ENCODE data around the gene SERPINI1. TPM values are rescaled to one million over a fixed set of nuclear protein-coding genes. Genes with fewer than 3 reads are reported as not detected.

The SERPINI1 gene
- total and polyA plus RNA-seq, 2 of the 8 experiments (the other 6 are each of a cell fraction or from before 2014, with no cell fraction given): 5.3 to 9.9 TPM

DNA sequence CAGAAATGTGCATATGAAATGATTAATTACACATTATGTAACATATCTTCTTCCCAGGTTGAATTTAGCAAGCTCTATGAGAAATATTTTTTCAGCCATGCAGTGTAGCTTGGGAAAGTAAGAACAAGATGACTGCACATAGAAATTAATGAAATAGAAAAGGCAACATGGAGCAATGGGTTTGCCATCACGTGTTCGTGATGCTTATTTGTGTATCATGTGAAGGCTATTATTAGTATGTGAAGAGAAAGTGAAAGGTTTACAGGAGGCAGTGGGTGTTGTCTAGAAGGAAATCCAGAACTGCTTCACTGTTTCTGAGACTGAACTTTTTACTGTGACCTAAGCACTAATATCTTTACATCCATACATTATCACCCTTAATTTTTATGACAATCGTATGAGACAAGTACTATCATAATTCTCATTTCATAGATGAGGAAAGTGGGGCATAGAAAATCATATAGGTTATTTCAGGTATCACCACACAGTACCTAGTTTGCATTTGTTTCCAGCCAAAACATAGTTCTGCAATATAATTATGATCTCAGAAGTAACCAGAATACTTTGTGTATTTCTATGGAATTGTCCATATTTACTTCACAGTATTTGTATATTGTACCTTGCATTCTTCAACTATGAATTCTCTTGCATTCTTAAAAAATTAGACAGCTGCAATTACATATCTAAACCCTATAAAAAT lies 14.9 kb downstream of the SERPINI1 start:
- H3K4me3 ChIP-seq (ENCODE audit: extremely low read depth in 1 of 4, insufficient read depth in 2 of 4, low read depth in 3 of 4, low read length in 4 of 4): no peak overlapping the region
- H3K4me2 ChIP-seq (ENCODE audit: insufficient read depth in 1 of 2, low read depth in 2 of 2, low read length in 2 of 2): no peak overlapping the region
- H4K8ac ChIP-seq (ENCODE audit: extremely low read depth, insufficient read depth, low read length): no peak overlapping the region
- no peak overlapping the region for H3K23ac ChIP-seq (ENCODE audit: insufficient read length)
- no peaks in the 10 kb centered on the region for H3K79me2 ChIP-seq (ENCODE audit: control insufficient read depth in 1 of 2, insufficient read depth in 2 of 2, low read length in 2 of 2)
- H2AK5ac ChIP-seq (ENCODE audit: low read depth, low read length): no peak overlapping the region
- H2BK20ac ChIP-seq (ENCODE audit: low read length): no peak overlapping the region
- DNase-seq (ENCODE audit: low read depth in 1 of 2, low spot score in 2 of 2) (no peak), FAIRE-seq (no peak)
- no peak overlapping the region for H3K9ac ChIP-seq (replicated peaks in 1 of 4; ENCODE audit: extremely low read depth in 1 of 4, low read depth in 3 of 4, low read length in 3 of 4)
- no peak overlapping the region for H3K27ac ChIP-seq (ENCODE audit: low read depth, low read length)
- no peaks in the 10 kb centered on the region for H3K36me3 ChIP-seq (ENCODE audit: control insufficient read depth in 2 of 4, insufficient read depth in 4 of 4, low read length in 3 of 4)
- TF ChIP-seq SAP30 (IDR thresholded peaks at IDR 0.05; ENCODE audit: insufficient read depth, insufficient replicate concordance, low read length) (no peak), EZH2 (IDR thresholded peaks at IDR 0.05; ENCODE audit: low read depth, low read length, severe bottlenecking) (no peak), SIN3A (conservative IDR thresholded peaks at IDR 0.05 in 1 of 2, IDR thresholded peaks at IDR 0.05 in 1 of 2; ENCODE audit: low read depth in 1 of 2, low read length in 2 of 2) (no peak), POLR2AphosphoS5 (IDR thresholded peaks at IDR 0.05; ENCODE audit: low read depth, low read length) (no peak), BCL11A (IDR thresholded peaks at IDR 0.05; ENCODE audit: low read depth in 2 of 2, low read length in 2 of 2) (no peak), RFX5 (IDR thresholded peaks at IDR 0.05; ENCODE audit: borderline replicate concordance, low read depth, low read length) (no peak)
- TF ChIP-seq, protein P1, sequence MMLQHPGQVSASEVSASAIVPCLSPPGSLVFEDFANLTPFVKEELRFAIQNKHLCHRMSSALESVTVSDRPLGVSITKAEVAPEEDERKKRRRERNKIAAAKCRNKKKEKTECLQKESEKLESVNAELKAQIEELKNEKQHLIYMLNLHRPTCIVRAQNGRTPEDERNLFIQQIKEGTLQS (IDR thresholded peaks at IDR 0.05; ENCODE audit: insufficient read depth, low read depth, low read length): no peak
- H2BK5ac ChIP-seq (ENCODE audit: low read depth, low read length): no peak overlapping the region
- no peak overlapping the region for H3K18ac ChIP-seq (ENCODE audit: extremely low read depth, low read length)
- no peak overlapping the region for H4K5ac ChIP-seq (ENCODE audit: insufficient read length, low read depth, low read length)
- H4K20me1 ChIP-seq (replicated peaks in 1 of 2; ENCODE audit: control insufficient read depth in 1 of 2, insufficient read depth in 2 of 2, low read length in 2 of 2): no peaks in the 10 kb centered on the region
- H2BK120ac ChIP-seq (replicated peaks; ENCODE audit: low read depth, low read length): no peak overlapping the region
- CTCF ChIA-PET (ENCODE audit: partially characterized antibody): interaction anchor here (2.0 kb wide), 1 partner anchor 10 kb away, joined by 11 read pairs; no protein-coding TSS in a partner anchor
- no peak overlapping the region for H3K56ac ChIP-seq (replicated peaks; ENCODE audit: insufficient read length, low read depth, low read length)
- POLR2A ChIA-PET (ENCODE audit: partially characterized antibody): no interaction called here
- H3K4me1 ChIP-seq (replicated peaks in 1 of 4; ENCODE audit: control insufficient read depth in 3 of 4, insufficient read depth in 4 of 4, low read length in 3 of 4): no peaks in the 10 kb centered on the region
- no peaks in the 10 kb centered on the region for H3K27me3 ChIP-seq (replicated peaks in 1 of 4; ENCODE audit: control insufficient read depth in 3 of 4, extremely low read depth in 1 of 4, insufficient read depth in 3 of 4, low read length in 3 of 4)
- H2AFZ ChIP-seq (ENCODE audit: low read length): no peak overlapping the region
- H3K9me3 ChIP-seq (ENCODE audit: insufficient read depth in 2 of 2, low read depth in 1 of 2, low read length in 1 of 2): no peaks in the 10 kb centered on the region
- H3K23me2 ChIP-seq (ENCODE audit: low read depth, low read length): no peaks in the 10 kb centered on the region
- no peak overlapping the region for H3K4ac ChIP-seq (replicated peaks; ENCODE audit: insufficient read length, low read depth, low read length)
- WGBS, 2 experiments (ENCODE audit: extremely low coverage in 1 of 2, insufficient coverage in 1 of 2, insufficient read length in 1 of 2, insufficient replicate concordance in 2 of 2, low coverage in 1 of 2, low lambda C conversion rate in 2 of 2, missing lambda C conversion rate in 1 of 2): 92% methylated on average over 3 of the region's 3 CpGs; no CpG with 5 or more reads in 1 of the 2 experiments
- no peak overlapping the region for H2BK15ac ChIP-seq (ENCODE audit: low read length)
- no peak overlapping the region for H3K14ac ChIP-seq (ENCODE audit: insufficient read length)
- no peak overlapping the region for H4K91ac ChIP-seq (replicated peaks; ENCODE audit: insufficient read length, low read length)
- H3K79me1 ChIP-seq (ENCODE audit: low read depth, low read length): no peaks in the 10 kb centered on the region
- no peak overlapping the region for H2BK12ac ChIP-seq (ENCODE audit: low read depth, low read length)

Data from H1 (cell line).